GM19351 (cell line): Measurements from ENCODE around the gene CDC34.
A peak's percentile ranks its signal among the peaks of the same experiment; 100 is the strongest.

Source experiments
- ATAC-seq: cut with Tn5 transposase; IDR thresholded peaks from one replicate; pipeline ENCODE4 v1.9.1; 2021; ENCODE audit warnings: mild to moderate bottlenecking, moderate library complexity; ENCODE audit not compliant: unreplicated experiment

Gene CDC34

DNA sequence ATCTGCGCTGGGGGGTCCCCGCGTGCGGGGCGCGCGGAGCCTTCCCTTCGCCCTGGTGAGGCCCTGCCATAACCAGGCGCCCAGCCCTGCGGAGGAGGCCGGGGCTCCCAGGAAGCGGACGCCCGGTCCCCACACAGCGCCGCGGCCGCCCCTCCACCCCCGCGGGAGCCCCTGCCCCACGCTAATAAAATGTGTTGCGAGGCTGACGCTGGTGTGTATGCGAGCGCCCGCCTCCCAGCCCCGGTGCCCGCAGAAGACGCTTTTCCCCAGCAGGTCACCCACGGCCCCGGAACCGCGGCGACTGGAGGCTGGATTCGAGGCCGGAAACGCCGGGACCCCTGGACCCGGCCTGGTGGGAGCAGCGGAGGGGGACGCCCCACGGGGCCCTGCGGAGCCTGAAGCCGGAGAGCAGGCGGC, 12.1 kb upstream of the CDC34 start:
- ATAC-seq: no peak

DNA sequence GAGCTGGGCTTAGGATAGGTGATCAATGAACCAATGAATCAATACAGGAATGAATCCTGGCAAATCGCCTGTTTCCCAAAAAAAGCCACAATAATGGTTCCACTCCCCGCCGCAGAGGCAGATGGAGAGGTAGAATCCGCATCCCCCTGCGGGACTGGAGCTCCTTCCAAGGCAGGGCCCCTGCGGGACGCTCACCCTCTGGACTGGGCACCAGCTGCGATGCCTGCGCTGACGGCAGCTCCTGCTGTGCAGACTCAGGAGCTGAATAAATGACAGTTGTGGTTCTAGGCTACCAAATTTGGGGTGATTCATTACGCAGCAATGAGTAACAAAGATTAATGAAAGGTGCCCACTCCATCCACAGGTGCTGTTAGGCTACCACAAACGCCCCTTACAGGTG, 8.8 kb upstream of the CDC34 start:
- no peak for ATAC-seq

DNA sequence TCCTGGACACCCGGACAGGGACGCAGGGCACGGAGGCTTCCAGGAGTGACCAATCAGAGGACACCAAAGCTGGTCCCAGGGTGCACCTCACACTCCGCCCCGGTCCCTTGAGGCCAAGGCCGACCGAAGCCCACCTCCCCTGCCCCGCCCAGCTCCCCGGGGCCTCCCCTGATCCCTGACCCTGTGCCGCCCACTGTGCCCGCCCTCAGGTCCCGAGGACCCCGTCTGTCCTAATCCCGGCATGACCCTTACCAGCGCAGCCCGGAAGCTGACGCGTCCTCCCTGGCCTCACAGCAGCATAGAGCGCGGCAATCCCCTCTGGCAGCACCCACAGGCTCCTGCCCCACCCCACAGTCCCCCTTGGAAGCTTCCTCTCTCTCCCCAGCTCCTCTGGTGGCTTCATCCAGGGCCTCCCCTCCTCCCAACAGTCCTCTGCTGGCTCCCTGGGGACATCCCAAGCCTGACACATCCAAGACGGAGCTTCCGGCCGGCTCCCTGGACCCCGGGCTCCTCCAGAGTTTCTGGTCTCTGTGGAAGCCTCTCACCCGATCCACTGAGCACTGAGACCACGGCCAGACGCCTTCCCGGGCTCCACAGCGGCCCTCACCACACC, 7.4 kb upstream of the CDC34 start:
- no peak for ATAC-seq

DNA sequence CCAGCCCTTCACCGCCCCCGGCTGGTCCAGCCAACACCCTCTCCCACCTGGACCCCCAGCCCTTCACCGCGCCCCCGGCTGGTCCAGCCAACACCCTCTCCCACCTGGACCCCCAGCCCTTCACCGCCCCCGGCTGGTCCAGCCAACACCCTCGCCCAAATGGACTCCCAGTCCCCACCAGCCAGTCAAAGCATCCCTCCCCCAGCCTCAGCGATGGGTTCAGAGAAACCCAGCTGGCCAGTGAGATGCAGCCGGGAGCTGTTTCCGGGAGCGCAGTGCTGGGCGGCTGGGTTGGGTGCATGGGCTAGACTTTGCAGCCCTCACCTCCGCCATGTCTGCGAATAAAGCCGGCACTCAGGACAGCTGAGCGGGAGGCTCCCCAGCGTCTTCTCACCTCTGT, 6.5 kb upstream of the CDC34 start:
- no peak for ATAC-seq

DNA sequence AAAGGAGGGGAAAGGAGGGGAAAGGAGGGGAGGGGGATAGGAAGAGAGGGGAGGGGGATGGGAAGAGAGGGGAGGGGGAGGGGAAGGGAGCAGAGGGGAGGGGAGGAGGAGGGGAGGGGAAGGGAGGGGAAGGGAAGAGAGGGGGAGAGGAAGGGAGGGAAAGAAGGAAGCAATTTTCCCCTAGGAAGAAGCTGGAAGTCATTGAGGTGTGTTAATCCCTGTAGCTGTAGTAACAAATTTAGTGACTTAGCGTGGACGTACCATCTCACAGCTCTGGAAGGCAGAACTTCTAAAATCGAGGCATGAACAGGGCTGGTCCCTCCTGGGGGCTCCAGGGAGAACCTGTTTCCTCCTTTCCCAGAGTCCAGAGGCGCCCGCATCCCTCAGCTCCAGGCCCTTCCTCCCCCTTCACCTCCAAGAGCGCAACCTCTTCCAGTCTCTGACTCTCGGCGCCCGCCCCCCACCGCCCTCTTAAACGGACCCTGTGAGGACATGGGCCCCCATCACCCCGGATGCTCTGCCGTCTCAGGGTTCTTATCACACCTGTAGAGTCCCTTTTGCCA, 5.6 kb upstream of the CDC34 start:
- ATAC-seq: no peak

DNA sequence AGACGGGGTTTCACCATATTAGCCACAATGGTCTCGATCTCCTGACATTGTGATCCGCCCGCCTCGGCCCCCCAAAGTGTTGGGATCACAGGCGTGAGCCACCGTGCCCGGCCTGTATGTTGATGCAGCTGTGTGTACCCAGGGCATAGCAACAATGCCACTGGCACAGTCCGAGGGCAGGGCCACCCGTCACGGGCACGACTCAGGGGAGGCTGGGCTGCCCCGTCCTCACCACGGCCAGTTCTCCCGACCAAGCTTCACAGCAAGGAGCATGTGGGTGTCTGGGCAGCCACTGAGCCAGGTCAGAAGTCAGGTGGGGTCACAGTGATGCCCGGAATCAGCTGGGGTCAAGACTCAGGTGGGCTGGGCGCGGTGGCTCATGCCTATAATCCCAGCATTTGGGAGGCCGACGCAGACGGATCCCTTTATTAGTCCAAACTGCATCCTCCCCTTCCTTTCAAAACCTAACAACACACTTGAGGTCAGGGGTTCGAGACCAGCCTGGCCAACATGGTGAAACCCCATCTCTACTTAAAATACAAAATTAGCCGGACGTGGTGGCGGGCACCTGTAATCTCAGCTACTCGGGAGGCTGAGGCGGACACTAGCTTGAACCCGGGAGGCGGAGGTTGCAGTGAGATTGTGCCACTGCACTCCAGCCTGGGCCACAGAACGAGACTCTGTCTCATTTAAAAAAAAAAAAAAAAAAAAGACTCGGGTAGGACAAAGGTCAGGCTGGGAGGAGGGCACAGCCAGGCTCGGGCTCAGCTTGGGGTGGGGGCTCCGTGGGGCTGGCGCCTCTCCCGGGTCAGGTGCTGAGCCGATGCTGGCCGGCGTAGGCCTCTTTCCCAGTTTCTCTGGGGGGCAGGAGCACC, 1.2 kb upstream of the CDC34 start:
- no peak for ATAC-seq

DNA sequence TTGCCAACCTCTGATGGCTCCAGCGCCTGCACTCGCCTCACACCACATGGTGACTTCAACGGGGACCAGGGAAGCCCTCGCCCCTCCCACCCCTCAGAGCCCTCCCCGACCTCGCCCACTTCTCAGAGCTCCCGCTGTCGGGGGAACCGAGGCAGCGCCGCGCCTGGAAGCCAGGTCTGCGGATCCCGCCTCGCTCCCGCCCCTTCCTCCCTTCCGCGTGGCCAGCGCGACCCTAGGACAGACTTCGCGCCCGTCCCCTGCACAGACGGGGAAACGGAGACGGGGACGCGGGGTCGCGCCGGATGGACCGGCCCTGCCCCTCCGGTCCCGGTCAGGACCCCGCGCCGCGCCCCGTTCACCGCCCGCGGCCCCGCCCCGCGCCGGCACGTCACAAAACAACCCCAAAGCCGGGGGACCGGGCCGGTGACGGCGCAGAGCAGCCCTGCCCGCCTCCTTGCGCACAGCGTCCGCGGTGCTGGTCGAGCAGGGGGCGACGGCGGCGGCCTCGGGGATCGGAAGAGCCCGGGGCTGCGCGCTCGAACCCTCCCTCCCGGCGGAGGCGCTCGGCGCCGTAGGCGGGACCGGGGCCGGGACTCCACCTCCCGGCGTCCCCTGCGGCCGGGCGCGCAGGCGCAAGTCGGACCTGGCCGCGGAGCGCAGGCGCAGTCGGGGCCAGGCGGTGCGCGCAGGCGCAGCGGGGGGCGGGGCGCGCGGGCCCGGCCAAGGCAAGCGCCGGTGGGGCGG, 379 bp upstream of the CDC34 start:
- peak; percentile 55 for ATAC-seq

DNA sequence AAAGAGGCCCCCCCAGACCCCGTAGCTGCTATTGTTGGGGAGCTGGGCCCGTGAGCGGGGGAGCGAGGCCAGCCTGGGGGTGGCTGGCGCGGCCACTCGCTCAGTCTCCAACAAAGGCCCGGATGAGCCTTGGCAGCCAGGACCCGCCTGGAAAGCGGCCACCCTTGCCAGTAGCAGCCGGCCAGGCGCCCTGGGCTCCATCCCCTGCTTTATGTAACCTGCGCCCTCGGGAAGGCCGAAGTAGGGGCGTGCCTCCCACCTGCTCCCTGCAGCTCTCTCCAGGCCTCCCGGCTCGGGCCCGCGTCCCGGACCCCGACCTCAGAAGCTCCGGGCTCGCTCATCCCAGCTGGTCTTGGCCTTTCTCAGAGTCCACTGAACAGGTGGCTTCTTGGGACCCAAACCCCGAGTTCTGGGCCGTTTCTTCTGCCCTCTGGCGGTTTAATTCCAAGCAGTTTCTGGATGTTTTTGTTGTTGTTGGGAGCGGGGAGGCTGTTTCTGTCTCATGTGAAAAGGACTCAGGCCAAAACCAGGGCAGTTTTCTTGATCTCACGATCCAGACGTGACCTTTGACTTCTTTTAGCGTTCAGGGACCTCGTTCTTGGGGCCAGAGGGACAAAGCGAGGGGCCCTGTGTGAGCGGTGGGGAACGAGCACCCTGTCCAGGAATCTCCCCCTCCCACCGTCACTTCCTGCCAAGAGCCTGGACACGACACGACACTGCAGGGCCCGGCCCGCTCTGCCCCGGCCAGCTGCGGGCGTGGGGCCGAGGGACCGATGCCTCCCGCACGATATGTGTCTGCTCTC, 1.2 kb downstream of the CDC34 start:
- no peak for ATAC-seq

DNA sequence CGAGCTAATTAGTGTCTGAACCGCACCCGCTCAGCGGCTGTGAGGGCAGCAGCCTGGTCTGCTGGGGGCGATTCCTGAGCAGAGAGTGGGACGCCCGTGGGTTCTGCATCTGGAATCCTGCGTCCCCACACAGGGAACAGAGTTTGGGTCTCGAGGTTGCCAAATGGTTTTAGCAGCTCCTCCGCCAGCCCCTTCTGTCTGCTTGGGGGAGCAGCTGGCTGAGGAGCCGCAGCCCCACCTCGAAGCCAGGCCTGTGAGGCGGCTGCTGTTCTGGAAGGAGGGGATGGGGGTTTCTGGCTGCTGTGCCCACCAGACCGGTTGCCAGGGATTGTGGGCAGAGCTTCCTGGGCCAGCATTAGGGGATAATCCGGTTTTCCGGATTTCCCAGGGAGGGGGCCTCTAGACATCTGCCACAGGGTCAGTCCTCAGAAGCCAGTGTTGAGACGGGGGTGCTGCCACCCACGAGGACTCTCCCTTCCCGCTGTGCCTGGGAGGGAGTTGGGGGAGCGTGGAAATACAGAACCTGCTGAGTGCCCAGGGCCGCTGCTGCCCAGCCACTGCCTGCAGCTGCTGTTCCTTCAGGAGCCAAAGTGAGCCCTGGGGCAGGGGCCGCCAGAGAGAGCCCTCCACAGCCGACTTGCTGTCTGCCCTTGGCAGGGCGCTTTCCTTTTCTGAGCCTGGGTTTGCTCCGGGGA, 2.0 kb downstream of the CDC34 start:
- ATAC-seq: no peak

DNA sequence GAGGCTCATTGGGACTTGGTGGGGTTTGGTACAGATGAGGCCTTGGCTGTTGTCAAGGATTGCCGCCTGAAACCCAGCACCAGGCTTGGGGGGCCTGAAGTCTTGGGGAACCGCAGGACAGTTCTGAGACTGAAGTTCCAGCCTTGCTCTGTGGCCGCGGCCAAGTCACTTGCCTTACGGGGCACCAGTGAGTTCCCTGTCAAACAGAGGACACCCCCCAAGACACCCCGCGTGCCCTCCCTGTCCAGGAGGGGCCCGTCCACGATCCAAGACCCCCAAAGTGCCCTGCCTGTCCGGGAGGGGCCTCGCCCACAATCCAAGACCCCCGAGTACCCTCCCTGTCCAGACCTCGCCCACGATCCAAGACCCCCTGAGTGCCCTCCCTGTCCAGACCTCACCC, 2.5 kb downstream of the CDC34 start:
- no peak for ATAC-seq

DNA sequence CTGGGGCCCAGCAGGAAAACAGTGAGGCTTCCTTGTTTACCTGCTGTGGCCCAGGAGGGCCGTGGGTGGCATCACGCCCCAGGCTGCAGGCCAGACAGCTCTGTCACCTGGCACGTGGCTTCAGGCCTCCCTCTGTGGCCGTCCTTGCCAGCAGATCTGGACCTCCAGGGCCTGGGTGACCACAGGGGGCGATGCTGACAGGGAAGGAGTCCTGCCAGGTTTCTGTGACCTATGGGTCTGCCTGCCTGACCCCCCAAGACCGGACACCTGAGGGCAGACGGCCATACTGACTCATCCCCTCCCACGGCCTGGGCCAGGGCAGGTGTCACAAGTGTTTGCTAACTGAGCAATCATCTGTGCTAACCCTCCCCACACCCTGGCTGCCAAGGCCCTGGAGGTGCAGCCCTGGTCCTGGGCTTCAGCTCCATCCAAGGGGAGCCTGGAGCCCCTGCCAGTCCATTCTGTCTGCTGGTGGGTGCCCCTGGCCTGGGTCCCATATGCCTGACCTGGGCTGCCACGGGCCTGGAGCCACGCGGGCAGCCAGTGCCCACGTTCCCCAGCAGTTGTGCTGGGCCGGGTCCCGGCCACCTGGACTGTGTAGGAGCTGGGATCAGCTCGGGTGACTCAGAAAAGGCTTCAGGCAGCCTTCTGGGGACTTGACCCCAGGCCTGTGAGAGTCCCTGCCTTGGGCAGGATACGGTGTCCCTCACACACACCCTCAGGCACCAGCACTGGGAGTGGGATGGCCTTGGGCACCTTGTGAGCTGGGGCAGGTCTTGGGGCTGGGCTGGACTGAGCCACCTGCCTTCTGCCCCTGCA, 3.7 kb downstream of the CDC34 start:
- ATAC-seq: no peak

DNA sequence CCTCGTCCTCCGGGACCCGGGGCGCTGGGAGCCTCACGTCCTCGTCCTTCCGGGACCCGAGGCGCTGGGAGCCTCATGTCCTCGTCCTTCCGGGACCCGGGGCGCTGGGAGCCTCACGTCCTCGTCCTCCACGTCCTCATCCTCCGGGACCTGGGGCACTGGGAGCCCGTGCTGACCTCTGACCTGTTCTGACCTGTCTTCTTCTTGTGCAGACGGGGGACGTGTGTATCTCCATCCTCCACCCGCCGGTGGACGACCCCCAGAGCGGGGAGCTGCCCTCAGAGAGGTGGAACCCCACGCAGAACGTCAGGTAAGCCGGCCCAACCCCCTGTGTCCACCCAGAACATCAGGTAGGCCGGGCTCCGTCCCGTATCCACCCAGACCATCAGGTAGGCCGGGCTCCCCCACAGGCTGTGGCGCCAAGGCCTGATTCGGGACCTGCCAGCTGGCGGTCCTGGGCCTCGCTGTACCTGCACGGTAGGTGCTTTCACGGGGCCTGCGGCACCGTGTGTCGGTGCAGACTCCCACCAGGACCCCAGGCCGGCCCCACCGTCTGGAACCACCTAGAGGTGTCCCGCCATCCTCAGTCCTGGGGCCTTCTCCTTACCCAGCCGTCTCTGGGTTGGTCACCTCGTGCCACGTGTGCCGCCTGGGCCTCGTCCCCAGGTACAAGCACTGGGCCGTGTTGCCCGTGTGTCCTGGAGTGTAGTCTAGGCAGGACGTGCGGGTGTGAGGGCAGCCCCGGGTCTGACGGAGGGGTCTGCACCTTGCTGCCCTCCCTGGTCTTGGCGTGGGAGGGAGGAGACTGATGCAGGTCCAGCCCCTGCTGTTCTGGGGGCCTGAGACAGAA, 4.7 kb downstream of the CDC34 start:
- no peak for ATAC-seq

DNA sequence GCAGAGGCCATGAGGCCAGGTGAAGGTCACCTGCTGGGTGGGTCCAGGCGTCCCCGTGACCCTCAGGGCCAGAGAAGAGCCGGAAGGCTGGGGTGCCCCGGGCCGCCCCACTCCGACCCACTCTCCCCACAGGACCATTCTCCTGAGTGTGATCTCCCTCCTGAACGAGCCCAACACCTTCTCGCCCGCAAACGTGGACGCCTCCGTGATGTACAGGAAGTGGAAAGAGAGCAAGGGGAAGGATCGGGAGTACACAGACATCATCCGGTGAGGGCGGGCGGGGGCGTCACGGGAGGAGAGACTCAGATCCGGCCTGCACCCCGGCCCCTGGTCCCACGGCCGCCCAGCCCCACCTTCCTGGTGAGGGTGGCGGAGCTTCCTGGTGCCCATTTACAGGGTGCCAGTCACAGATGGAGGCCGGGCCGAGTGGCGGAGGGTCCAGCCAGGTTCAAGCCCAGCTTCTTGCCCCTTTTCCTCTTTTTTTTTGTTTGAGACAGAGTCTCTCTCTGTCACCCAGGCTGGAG, 5.4 kb downstream of the CDC34 start:
- ATAC-seq: no peak

DNA sequence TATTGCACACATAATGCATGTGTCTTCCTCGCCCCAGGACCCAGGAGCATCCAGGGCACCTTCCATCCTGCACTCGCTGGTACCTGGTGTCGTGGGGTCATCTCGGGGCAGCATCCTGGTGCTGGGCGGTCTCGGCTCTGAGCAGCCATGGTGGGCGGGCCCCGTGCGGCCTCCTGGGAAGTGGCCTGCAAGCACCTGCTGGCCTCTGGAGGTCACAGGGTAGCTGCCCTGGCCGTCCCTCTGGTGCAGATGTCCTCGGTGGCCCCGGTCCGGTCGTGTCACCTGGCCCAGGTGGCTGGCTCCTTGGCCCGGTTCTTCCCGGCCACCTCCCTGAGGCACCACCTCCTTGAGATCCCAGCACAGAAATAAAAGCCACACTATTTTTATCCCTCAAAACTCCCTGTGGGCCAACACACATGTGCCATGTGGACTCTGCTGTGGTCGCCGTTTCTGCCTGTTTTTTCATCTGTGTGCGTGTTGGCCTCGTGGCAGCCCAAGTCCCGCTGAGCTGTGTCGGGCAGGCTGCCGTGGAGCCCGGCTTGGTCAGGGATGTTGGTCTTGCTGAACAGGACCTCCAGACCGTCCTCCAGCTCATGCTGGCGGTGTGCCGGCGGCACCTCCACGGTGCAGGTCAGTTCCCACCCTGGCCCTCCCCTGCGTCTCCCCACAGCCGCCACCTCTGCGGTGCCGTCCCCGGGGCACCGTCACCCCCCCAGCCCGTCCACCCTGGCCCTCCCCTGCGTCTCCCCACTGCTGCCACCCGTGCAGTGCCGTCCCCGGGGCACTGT, 7.3 kb downstream of the CDC34 start:
- ATAC-seq: no peak

DNA sequence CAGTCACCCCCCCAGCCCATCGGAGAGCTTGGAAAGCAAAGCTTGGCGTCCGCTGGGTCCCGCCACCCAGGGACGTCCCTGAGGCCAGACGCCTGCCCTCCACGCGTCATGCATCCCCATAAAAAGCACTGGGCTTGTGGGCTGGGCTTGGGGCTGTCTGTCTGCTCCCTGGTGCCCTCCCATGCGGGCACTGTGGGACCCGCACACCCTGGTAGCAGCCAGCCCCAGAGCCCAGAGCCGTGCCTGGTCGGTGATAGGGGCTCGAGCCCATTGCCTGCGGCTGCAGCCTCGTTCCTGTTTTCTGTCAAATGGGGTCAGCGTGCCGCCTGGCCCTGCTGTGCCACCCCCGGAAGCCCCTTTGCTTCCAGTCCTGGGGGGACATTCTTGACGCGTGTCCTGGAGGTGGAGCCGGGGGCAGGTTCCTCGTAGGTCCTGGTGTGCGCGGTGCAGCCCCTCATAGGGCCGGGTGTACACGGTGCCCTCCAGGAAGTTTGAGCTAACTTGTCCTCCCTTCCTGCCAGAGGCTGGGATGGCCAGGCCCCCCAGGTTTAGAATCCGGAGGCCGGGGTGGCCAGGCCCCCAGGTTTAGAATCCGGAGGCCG, 8.0 kb downstream of the CDC34 start:
- no peak for ATAC-seq

DNA sequence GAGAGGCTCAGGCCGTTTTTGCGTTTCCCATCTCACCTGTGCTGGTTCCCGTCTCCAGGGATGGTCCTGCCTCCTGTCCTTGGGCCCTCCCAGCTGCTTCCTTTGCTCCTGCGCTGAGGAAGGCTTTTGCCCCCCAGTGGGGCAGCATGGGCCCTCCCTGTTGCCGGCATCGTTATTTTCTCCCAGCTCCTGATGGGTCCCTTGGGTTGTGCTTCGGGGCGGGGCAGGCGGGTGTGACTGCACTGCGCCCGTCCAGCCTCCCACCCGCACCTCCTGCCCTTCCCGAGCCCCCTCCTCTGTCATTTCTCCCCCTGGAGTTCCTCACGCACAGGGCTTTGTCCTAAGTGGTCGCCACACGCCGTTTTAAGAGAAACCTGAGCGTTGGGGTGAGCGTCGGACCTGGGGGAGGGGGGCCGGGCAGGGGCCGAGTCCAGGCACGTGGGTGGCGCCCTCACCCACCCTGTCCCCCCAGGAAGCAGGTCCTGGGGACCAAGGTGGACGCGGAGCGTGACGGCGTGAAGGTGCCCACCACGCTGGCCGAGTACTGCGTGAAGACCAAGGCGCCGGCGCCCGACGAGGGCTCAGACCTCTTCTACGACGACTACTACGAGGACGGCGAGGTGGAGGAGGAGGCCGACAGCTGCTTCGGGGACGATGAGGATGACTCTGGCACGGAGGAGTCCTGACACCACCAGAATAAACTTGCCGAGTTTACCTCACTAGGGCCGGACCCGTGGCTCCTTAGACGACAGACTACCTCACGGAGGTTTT, 9.5 kb downstream of the CDC34 start:
- ATAC-seq: no peak
